HUES48 (cell line): ENCODE measurements around the gene DGLUCY.
"Not testable (repeated sequence)": the region's sequence is repeated elsewhere in the genome, so short reads cannot be mapped to it uniquely, and the experiment has no call there.

ENCODE experiments used
- H3K27ac ChIP-seq: one replicate; pipeline ENCODE4 v1.7.0; 2013; ENCODE audit warnings: low read depth, low read length, inconsistent platforms
- H3K27me3 ChIP-seq: 2 replicates; pipeline ENCODE4 v1.6.1; 2013; ENCODE audit warnings: mild to moderate bottlenecking, low read length; ENCODE audit not compliant: control insufficient read depth, insufficient read depth
- H3K36me3 ChIP-seq: 2 replicates; pipeline ENCODE4 v1.6.1; 2013; ENCODE audit warnings: low read length; ENCODE audit not compliant: control insufficient read depth, insufficient read depth
- H3K4me1 ChIP-seq: 2 replicates; pipeline ENCODE4 v1.6.1; 2013; ENCODE audit warnings: mild to moderate bottlenecking, low read length; ENCODE audit not compliant: control insufficient read depth, insufficient read depth
- H3K4me3 ChIP-seq: 2 replicates; pipeline ENCODE4 v1.5.1; 2013; ENCODE audit warnings: mild to moderate bottlenecking, low read depth, low read length
- H3K9ac ChIP-seq: 2 replicates; pipeline ENCODE4 v1.6.1; 2013; ENCODE audit warnings: mild to moderate bottlenecking, low read depth, low read length, moderate library complexity
- H3K9me3 ChIP-seq: 2 replicates; pipeline ENCODE4 v1.6.1; 2013; ENCODE audit warnings: low read length; ENCODE audit not compliant: control insufficient read depth, insufficient read depth

The DGLUCY gene

GRCh38 chr14:91170504-91171121, 56.7 kb downstream of the DGLUCY start:
- Histone ChIP-seq H3K9ac (no peak overlapping the region), H3K27me3 (no peaks in the 10 kb centered on the region), H3K27ac (no peak overlapping the region), H3K4me3 (no peak overlapping the region), H3K9me3 (no peaks in the 10 kb centered on the region), H3K36me3 (peaks cover 8% of the 10 kb centered on the region), H3K4me1 (no peaks in the 10 kb centered on the region)

- Histone ChIP-seq H3K27me3 (no peaks in the 10 kb centered on the region), H3K27ac (no peak overlapping the region), H3K4me3 (no peak overlapping the region), H3K9ac (no peak overlapping the region), H3K4me1 (no peaks in the 10 kb centered on the region), H3K9me3 (no peaks in the 10 kb centered on the region), H3K36me3 (peaks cover 4% of the 10 kb centered on the region; the same call in 1 of the 2 replicates)
Measured at GRCh38 chr14:91171291-91171690, 57.4 kb downstream of the DGLUCY start.

- H3K27me3 ChIP-seq = no peaks in the 10 kb centered on the region
- no peaks in the 10 kb centered on the region for H3K9me3 ChIP-seq
- no peaks in the 10 kb centered on the region for H3K4me1 ChIP-seq
- H3K9ac ChIP-seq = no peak overlapping the region
- H3K36me3 ChIP-seq = no peaks in the 10 kb centered on the region; the same call in 1 of the 2 replicates
- no peak overlapping the region for H3K4me3 ChIP-seq
- no peak overlapping the region for H3K27ac ChIP-seq
Measured at GRCh38 chr14:91173221-91173670, 59.4 kb downstream of the DGLUCY start.

GRCh38 chr14:91173904-91174303, 60.0 kb downstream of the DGLUCY start:
- Histone ChIP-seq H3K4me1 (no peaks in the 10 kb centered on the region), H3K9ac (no peak overlapping the region), H3K36me3 (no peaks in the 10 kb centered on the region; the same call in 1 of the 2 replicates), H3K4me3 (no peak overlapping the region), H3K27me3 (no peaks in the 10 kb centered on the region), H3K9me3 (no peaks in the 10 kb centered on the region), H3K27ac (no peak overlapping the region)

GRCh38 chr14:91175291-91176201, 61.7 kb downstream of the DGLUCY start:
- Histone ChIP-seq H3K27ac (no peak overlapping the region), H3K27me3 (no peaks in the 10 kb centered on the region), H3K4me1 (no peaks in the 10 kb centered on the region), H3K9ac (no peak overlapping the region), H3K9me3 (no peaks in the 10 kb centered on the region), H3K4me3 (no peak overlapping the region), H3K36me3 (no peaks in the 10 kb centered on the region; the same call in 1 of the 2 replicates)

- H3K4me3 ChIP-seq = no peak overlapping the region
- no peaks in the 10 kb centered on the region for H3K27me3 ChIP-seq
- H3K4me1 ChIP-seq = no peaks in the 10 kb centered on the region
- no peaks in the 10 kb centered on the region for H3K9me3 ChIP-seq
- H3K9ac ChIP-seq = no peak overlapping the region
- H3K36me3 ChIP-seq = no peaks in the 10 kb centered on the region; the same call in none of the 2 replicates
- peak overlapping the region; percentile 44 for H3K27ac ChIP-seq
Measured at GRCh38 chr14:91177073-91178034, 63.5 kb downstream of the DGLUCY start.

GRCh38 chr14:91180611-91181010, 66.7 kb downstream of the DGLUCY start:
- no peak overlapping the region for H3K27ac ChIP-seq
- no peaks in the 10 kb centered on the region for H3K27me3 ChIP-seq
- H3K36me3 ChIP-seq = peaks cover 9% of the 10 kb centered on the region
- H3K9me3 ChIP-seq = no peaks in the 10 kb centered on the region
- no peak overlapping the region for H3K4me3 ChIP-seq
- no peak overlapping the region for H3K9ac ChIP-seq
- no peaks in the 10 kb centered on the region for H3K4me1 ChIP-seq

GRCh38 chr14:91182753-91183152, 68.9 kb downstream of the DGLUCY start:
- H3K27ac ChIP-seq, H3K4me1 ChIP-seq, H3K9ac ChIP-seq, H3K36me3 ChIP-seq, H3K4me3 ChIP-seq, H3K27me3 ChIP-seq, H3K9me3 ChIP-seq: not testable (repeated sequence)

GRCh38 chr14:91184559-91184958, 70.7 kb downstream of the DGLUCY start:
- Histone ChIP-seq H3K36me3 (peaks cover 16% of the 10 kb centered on the region), H3K4me3 (no peak overlapping the region), H3K4me1 (no peaks in the 10 kb centered on the region), H3K27me3 (no peaks in the 10 kb centered on the region), H3K9ac (no peak overlapping the region), H3K9me3 (no peaks in the 10 kb centered on the region), H3K27ac (no peak overlapping the region)

- Histone ChIP-seq H3K9me3 (no peaks in the 10 kb centered on the region), H3K36me3 (peaks cover 18% of the 10 kb centered on the region), H3K27me3 (no peaks in the 10 kb centered on the region), H3K4me1 (no peaks in the 10 kb centered on the region), H3K4me3 (no peak overlapping the region), H3K9ac (no peak overlapping the region), H3K27ac (no peak overlapping the region)
Measured at GRCh38 chr14:91185721-91186120, 71.8 kb downstream of the DGLUCY start.
